Effector CD8-positive, alpha-beta T cell (primary cell): ENCODE data around the gene OR2T10.
"Not testable (repeated sequence)": the region's sequence is repeated elsewhere in the genome, so short reads cannot be mapped to it uniquely, and the experiment has no call there.

Experiments used
- DNase-seq: peaks from one replicate; lab custom pipeline; 2025; lab: John Stamatoyannopoulos, UW
- total RNA-seq, 4 experiments: gene quantifications; one replicate each; lab custom pipeline; 2026; lab: John Stamatoyannopoulos, UW

The OR2T10 gene, protein sequence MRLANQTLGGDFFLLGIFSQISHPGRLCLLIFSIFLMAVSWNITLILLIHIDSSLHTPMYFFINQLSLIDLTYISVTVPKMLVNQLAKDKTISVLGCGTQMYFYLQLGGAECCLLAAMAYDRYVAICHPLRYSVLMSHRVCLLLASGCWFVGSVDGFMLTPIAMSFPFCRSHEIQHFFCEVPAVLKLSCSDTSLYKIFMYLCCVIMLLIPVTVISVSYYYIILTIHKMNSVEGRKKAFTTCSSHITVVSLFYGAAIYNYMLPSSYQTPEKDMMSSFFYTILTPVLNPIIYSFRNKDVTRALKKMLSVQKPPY
- 0 reads per million in 4 experiments for total RNA-seq

DNA sequence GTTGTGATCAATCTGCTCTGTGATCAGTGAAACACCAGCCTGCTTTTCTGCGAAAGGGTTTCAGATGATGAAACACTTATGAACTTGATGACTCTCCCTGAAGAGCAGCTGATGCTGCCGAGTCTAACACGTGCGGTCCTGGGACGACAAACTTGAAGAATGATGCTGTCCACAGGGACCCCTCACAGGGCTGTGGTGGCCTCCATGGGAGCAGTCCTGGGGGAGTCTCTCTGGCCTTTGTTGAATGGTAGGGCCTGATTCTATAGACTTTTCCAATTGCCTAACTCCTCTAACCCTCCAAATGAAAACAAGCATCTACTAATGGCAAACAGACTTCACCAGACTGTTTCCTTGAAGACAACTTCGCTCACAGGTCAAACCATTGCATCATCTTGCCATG is at the start of gene OR2T10:
Gene OR2T10, minus strand, starts transcription at position 112 of the 400 bp plus-strand sequence. CDS start 3,932 bp downstream, outside the sequence.
- no peak for DNase-seq

DNA sequence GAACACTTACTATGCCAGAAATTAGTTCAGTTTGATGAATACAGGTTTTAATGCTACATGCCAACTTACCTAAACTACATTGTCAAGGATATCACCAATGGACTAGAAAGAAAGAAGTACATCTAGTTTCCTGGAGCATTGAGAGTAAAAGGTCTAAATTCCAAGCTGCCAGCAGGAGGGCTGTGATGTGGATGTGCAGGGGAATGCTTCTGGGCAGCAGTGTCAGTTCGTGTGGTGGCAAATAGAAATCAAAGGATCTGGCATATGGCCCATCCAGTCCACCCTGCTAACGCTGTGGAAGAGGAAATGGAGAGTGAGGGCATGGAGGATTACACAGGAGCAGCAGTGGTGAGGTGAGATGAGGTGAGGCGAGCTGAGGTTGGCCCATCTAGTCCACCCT is 47.7 kb upstream of the OR2T10 start, which contains the start of gene OR2T35:
Gene OR2T35, minus strand, starts transcription at position 101 of the 400 bp plus-strand sequence. CDS start 6,020 bp downstream, outside the sequence.
- DNase-seq: not testable (repeated sequence)

DNA sequence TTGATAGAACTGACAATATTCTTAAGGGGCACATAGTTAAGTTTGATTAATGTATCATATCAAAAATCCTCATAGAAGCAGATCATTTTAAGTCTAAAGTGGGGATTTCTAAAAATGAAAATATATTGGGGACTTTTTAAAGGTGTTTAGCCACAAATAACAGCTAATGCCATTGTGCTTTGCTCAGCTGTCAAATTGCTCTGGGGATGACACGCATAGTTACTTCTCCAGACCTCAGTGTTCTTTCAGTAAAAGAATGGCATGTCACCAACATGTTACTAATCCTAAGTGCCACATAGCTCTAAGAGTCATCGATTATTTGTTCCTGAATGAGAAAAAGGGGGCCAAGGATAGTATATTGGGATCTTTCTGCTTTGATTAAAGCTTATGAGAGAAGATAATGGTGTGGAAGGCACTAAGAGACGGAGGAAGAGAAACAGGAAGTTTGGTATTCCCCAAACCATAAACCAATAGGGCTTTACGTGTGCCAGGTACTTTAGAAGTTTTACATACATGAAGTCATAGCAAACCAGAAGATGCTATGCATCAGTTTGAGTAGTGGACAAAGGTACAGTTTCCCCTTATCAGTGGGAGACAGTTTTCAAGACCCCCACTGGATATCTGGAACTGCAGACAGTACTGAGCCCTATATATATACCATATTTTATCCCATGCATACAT is 45.6 kb upstream of the OR2T10 start:
- DNase-seq: not testable (repeated sequence)

DNA sequence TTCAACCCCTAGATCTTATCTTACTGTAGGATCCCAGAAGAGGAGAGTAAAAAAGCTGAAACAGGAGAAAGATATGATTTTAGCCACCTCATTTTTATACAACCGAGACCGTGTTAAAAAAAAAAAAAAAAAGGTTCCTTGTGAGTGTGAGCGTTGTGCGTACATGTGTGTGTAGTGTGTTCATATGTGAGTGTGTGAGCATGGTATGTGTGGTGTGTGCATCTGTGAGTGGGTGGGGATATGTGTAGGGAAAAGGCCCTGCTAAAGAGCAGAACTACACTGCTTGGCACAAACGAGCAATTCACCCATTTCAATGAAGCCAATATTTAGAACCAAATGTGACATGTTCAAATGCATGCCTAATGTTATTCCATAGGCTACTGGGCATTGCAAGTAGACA is 44.1 kb upstream of the OR2T10 start:
- DNase-seq: not testable (repeated sequence)

DNA sequence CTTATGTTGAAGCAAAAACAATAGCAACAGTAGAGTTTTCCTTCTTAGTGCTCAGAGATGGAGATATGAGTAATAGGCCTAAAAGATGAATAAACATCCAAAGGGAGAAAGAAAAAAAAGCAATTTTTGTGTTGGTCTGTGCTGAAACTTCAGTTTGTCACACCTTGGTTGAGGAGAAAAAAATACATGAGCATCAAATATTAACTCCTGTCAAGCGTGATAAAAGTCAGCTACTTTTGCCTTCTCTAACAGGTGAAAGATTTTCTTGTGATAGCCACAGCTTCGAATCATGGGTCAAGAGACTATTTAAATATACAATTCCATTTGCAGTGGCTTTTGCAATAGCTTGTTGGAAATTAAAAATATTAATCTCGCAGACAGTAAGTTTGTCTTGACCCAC is 43.4 kb upstream of the OR2T10 start:
- not testable (repeated sequence) for DNase-seq

DNA sequence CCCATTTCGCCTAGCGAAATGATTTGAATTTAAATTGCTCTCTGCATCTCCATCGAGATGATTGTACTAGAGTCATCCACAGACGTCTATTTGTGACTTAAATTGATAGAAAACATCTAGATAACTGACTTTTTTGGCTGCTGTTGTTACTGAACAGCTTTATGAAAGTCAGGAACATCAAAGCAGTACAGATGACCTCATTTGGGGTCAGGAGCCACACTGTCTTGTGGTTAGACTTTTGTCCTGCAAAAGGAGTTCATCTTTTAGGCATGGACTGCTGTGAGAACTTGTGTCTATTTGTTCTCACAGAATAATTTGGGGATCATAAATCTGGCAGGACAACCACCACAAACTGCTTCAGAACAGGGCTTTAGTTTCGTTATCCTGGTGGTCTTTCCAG is 42.2 kb upstream of the OR2T10 start:
- not testable (repeated sequence) for DNase-seq

DNA sequence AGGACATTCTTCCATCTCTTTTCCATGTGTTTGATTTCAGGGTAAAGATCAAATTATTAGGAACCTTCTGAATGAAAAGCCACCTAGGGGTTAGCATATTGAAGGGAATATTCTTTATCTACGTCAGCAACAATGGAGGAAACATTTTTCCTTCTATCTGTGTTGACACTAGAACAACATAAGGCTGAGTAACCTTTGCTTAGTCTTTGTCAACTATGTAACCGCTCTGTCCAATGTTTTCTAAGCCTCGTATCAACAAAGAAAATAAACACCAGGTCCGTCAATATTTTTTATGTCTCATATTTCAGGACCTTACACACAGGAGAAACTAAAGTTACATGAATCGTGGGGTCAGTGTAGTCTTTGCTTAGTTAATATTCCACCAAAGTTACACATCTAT is 39.1 kb upstream of the OR2T10 start:
- not testable (repeated sequence) for DNase-seq

DNA sequence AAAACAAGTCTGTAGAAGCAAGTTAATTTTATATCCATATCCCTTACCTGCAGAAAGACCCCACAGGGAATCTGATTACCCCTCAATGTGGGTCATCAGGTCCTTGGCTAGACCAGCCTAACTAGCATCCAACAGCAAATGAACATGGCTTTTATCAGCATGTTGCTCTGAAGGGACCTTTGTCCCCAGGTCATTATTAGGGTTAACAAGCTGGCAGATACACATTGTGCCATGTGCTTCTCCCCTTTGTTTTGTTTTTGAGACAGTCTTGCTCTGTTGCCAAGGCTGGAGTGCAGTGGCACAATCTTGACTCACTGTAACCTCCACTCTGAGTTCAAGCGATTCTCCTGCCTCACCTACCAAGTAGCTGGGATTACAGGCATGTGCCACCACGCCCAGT is 37.5 kb upstream of the OR2T10 start, which contains the start of gene OR2T11:
Gene OR2T11, minus strand, starts transcription at position 101 of the 400 bp plus-strand sequence. CDS start 7,963 bp downstream, outside the sequence.
- not testable (repeated sequence) for DNase-seq

DNA sequence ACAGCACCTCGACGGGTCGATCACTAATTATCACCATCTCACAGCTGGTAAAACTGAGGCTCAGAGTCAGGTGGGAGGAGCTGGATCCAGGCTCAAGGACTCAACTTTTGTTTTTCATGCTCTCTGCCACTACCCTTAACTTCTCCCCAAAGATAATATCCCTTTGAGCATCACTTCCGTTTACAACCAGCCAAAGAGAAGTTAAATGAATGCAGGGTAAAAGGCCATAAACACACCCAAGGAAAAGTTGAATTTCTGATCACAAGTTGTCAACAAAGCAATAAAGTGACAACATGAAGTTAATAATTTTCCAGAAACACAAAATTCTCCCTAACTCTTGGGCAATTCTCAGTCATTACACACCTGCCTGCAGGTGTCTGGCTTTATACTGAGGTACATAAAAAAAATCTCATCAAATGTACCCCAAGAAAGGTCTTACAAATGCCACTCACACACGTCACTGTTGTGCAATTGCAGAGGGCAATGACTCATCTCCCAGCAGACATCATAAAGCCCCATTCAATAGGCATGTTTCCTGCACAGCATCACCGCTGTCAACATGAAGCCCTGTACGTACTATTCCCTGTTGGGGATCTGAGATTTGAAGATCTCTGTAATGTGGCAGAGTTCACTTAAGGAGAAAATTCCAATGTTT is 34.0 kb upstream of the OR2T10 start:
- DNase-seq: no peak

DNA sequence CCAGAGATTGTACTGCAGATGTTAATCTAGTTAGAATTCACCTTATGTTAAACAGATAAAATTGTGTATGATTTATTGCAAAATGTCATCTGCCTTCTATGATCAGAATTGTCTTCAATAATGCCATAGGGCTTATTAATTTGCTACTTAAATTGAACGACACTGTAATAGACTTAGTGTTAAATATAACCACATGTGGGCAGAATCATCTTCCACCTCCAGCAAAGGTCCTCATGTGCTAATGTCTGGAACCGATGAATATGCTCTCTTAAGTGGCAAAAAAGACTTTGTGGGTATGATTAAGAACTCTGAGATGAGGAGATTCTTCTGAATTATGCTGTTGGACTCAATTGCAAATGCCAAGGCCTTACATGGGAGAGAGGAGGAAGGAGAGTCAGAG is 33.1 kb upstream of the OR2T10 start:
- no peak for DNase-seq

DNA sequence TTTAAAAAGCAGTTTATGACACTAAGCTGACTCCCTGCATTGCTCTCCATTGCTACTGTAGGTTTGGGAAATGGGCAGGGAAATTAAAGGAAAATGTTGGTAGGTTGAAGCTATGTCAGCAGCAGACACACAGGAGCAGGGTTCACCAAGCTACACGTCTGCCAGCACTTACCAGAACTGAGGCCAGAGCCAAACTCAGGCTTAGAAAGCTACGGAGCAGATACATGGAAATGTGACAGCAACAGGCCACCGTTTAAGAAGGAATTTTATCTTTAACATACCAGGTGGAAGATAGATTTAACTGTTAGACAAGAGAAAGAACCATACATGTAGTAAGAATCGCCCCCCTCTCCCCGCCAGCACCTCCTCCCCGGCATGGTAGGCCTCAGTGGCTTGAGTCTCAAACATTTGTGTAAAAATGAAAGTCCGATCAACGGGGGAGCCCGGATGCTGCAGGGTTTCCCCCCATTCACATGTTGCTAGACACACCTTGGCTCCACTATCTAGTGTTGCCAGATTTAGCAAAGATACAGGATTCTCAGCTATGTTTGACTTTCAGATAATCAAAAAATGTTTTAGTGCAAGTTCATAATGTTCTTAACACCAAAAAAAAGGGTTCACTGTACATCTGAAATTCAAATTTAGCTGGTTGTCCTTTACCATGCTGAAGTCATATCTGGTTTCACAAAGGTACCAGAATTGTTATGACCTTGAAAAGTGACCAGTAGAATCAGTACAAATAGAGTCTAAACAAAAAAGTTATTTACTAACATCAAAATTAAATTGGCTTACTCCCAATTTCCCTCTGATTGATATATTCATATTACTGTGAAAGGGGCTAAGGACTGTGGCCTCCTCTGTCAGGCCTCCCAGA is 30.7 kb upstream of the OR2T10 start:
- DNase-seq: no peak

DNA sequence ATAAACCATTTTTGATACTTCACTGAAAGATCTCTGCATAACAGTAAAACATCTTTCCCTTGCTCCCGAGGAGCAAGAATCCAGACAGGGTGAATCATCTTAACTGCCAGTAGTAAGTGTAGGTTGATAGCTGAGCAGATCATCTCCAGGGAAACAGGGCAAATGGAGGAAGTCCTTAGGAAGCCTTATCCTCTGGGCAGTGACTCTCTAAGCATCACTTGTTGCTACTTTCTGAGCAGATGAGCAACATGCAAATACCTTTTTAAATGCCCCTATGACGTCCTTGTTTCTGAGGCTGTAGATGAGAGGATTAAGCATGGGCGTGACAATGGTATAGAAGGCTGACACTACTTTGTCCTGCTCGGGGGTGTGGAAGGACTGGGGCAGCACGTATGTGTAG is 28.5 kb upstream of the OR2T10 start:
- no peak for DNase-seq

DNA sequence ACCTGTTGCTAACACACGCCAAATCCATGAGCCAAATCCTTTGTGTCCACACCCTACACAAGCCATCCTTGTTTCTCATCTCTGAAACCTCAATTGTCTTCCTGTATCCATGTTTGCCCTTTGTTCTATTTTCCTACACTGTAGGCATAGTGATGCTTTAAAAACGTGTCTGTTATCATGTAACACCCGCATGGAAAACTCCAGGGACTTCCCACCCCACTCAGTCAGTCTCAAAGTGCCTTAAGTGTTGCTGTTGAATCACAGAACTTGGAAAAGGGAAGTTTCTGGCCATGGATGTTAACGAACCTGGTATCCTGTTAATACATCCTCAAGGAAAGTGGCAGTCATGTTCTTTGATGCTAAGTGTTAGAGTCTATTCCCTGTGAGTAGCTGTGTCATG is 27.7 kb upstream of the OR2T10 start:
- no peak for DNase-seq

DNA sequence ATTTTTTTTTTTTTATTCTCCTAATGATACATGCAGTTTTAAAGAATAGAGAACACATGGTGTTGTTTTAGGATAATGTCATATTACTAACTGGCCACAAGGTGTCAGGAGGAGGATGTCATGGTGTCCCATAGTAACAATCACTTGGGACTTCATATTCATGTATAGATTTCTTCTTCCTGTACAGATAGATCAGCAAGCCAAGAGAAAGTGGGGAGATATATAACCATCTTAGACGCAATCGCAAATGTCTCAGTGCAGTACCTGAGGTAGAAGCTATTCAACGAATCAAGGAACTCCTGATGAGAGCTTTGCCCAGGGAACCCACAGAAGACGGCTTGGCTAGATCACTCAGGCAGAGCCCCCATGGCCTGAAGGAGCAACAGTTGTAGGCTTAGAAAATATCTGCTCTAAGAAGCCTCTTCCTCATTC is 25.1 kb upstream of the OR2T10 start:
- DNase-seq: no peak

DNA sequence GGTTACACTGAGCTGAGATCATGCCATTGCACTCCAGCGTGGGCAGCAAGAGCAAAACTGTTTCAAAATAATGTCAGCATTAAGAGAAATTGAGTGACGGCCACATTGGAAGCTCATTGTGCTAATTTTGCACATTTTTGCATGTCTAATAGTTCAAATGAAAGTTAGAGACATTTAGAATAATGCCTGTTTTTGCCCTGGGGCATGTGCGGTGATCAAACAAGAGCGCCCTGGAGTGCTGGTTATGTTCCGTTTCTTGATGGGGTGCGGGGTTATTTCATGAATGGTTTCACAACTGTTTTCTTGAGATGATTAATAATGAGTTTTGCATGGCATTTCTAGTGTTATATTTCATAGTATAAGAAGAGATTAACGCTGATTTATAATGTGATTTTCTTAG is 24.3 kb upstream of the OR2T10 start:
- DNase-seq: no peak

DNA sequence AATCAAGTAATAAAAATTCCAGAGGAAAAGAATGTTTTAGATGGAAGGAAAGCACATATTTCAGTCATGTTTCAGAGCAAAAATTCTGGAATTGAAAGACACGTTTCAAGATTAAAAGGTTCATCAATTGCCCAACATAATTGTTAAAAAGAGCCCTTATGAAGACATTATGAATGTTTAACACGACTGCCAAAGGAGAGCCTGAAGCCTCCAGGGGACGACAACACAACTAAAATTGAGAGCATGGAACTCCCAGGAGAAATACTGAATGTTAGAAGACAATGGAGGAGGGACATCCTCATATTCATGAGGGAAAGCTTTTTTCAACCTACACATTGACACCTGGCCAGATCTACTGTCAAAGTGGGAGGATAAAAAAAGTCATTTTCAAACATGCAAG is 21.4 kb upstream of the OR2T10 start:
- no peak for DNase-seq

DNA sequence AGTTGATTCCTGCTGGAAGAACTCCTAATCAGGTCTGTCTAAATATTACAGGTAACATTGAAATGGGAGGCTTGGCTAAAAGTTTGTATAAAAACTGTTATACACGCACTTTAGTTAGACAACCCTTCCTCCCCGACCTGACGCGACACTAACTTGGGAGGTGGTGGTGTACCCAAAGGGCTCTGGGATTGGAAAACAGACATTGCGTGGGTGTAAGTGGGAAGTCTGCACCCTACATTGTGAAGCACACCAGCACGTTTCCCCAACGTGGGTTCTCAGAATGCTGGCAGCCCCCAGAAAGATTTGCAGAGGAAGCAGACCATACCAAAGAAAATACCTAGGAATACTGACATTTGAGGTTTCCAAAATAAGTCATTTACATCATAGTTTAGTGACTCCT is 20.6 kb upstream of the OR2T10 start:
- DNase-seq: no peak

DNA sequence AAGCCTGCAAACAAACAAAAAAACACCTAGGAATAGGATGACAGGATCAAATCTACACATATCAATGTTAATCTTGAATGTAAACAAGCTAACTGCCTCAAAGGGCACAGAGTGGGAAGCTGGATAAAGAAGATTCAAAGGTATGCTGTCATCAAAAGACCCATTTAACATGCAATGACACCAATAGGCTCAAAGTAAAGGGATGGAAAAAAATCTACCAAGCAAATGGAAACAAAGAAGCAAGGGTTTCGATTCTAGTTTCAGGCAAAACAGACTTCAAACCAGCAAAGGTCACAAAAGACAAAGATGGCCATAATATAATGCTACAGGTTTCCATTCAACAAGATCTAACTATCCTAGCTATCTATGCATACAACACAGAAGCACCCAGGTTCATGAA is 16.2 kb upstream of the OR2T10 start:
- no peak for DNase-seq

DNA sequence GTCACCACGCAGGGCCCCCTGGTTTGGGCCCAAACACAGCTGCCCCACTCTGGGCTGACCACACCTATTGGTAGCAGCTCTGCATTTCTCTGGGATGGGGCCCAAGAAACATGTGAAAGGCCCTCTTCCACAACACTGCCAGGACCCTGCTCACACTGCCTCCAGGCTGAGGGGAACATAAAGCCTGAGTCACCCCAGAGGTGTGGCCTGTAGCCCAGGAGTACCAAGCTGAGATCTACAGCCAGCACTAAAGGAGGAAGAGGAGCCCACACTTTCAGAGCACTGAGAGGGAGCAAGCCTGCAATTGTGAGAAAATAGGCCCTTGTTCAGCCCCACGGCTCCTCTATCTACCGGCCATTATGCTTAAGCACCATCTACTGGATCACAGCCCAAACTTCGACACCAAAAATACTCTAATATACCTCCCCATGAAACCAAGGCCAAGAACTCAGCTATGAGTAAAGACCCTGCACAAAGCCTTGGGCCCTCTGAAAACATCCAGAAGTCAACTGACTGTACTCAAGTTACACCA is 14.4 kb upstream of the OR2T10 start:
- DNase-seq: no peak

DNA sequence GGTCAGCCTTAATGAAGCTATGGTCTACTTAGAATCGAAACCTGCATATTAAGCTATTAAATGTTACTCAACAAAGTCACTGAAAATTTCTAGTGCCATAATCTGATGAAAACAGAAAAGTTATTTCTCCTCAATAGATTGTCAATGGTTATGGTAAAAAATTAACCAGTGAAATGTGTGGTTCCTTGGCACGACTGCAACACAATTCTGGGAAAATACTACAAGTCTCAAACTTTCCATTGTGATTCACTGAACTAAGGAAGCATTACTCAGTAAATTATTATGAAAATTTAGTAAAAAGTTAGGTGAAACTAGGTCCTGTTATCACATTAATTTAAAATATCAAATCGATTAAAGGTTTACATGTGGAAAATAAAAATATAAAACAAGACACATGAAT is 12.8 kb upstream of the OR2T10 start:
- no peak for DNase-seq

DNA sequence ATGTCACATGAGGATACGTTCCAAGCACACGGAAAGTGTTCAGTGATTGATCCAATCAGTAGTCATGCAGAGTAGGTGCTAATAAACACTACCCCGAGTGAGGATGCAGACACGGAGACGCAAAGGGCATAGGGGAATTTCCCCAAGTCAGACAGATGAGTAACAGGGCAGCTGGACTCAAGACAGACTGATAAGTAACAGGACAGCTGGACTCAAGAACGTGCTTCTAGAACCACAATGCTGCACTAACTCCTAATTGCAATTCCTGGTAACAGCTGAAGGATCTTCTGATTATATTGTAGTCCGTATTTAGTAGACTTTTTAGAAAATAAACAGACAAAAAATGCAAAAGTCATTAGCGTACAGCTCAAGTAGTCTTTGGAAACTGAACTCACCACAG is 1.9 kb upstream of the OR2T10 start:
- no peak for DNase-seq
